GM11168 (cell line): ENCODE results near the gene LRFN2.

ENCODE experiments used
- in situ Hi-C: fragments of 300-500 bp; cut with MboI; formaldehyde crosslinking; loops from one replicate; pipeline ENCODE4 v1.12.0; 2022; ENCODE audit warnings: low sequenced_read_pairs; ENCODE audit not compliant: unreplicated experiment

Gene LRFN2

GRCh38 chr6:40411881-40412280 is 175.3 kb downstream of the LRFN2 start:
- in situ Hi-C loops = no loop called here

- in situ Hi-C loops = no loop called here
Measured at GRCh38 chr6:40410821-40411220, 176.3 kb downstream of the LRFN2 start.

DNA sequence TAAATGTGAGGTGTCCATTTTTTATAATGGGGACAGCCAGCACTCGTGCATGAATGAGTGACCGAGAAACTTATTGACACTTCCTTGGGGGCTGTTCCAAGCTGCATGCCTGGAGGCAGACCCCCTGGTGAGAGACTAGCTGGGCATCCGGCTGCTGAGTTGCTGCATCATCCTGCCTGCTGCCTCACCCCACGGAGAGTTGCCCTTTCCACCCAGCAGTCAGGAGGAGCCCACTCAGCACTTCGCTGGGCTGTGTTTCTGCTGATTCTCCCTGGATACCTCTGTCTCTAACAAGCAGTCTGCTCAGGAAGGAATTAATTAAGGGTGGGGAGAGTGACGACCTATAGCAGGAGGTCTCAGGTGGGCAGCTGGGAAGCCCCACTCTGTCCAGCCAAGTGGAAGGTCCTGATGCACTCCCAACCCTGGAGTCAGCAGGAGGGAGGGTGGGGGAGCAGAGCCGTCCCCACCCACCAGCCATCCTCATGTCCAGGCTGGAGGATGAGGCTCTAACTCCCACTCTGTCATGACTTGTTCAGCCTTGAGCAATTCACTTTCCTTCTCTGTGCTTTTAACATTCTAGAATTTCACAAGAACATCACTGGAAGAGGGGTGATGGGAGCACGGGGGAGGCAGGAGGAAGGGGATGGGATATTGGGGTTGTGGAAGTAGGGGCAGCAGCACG is 177.3 kb downstream of the LRFN2 start:
- in situ Hi-C loops = no loop called here

DNA sequence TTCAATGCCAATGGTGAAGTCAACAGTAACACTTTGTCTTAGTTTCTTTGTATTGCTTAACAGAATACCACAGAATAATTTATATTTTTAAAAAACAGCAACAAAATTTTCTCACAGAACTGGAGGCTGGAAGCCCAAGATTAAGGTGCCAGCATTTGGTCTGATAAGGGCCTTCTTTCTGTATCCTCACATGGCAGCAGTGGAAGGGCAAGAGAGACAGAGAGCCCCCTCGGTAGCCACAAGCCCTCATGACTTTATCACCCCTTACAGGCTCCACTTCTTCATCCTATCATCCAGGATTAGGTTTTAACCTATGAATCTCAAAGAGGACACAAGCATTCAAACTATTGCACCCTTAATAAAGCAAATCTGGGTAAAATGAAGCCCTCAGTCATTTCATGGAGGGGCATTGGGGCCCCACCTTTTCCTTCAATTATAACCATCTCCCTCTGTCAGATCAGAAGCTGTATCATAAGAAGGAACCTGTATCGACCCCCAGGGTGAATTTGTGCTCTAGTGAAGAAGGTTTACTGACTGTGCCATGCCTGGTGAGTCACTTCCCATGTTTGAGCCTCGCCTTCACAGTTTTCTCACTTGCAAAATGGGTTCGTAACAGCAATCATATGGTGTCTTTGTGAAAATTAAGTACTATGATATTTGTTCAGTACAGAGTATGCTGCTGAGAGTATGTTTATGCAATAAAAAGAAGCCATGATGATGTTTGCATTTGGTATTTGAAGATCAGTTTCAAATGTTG is 178.2 kb downstream of the LRFN2 start:
- in situ Hi-C loops = no loop called here

GRCh38 chr6:40407239-40407638 is 179.9 kb downstream of the LRFN2 start:
- in situ Hi-C loops = no loop called here

GRCh38 chr6:40406175-40406574 is 181.0 kb downstream of the LRFN2 start:
- in situ Hi-C loops = no loop called here

- in situ Hi-C loops = no loop called here
Measured at GRCh38 chr6:40400738-40401137, 186.4 kb downstream of the LRFN2 start.

DNA sequence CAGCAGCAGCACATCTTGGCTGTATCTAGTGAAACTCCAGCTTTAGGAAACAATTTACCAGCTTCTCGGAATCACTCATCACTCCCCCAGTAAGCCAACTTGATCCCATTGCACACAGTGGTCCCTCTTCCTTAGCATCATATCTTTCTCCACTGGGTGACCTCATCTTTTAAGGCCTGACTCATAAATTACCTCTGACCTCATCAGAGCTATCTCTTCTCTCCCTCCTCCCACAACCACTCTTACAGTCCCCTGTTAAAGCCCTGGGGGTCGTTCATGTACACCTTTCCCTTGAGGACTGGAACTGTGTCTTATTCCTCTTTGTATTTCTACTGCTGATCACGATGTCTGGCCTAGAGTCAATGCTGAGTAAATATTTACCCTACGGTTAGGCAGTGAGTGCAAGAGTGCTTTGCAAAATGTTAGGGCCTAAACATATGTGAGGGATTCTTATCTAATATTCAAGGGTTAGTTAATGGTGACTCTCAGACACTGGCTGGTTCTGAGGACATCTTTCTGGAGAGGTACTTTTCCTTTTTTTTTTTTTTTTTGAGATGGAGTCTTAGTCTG is 187.2 kb downstream of the LRFN2 start:
- in situ Hi-C loops = no loop called here

- in situ Hi-C loops = no loop called here
Measured at GRCh38 chr6:40398810-40399477, 188.2 kb downstream of the LRFN2 start.

DNA sequence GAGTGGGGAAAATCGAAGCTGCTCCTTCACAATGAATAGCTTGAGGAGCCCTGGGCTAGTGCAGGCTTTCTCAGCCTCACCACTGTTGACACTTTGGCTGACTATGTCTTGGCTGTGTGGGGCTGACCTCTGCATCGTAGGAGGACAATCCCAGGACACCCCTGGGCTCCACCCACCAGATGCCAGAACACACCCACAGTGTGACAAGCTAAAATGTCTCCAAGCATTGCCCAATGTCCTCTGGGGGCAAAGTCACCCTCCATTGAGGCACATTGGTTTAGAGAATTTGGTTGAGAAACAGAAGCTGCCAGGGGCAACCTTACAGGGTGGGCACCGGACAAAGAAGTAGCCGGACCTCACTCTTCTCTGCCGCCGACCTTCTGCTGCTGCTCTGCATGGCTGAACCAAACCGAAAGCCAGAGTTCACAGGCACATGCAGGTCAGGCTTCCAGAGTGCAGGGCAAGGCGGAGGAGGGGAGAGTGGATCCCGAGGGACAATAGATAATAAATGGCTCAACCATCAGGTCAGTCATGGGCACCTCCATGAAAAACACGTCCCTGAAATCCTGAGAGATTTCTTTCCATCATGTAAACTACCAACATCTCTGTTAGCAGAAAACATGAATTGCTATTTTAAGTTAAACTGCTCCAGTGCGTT is 189.0 kb downstream of the LRFN2 start:
- in situ Hi-C loops = no loop called here

DNA sequence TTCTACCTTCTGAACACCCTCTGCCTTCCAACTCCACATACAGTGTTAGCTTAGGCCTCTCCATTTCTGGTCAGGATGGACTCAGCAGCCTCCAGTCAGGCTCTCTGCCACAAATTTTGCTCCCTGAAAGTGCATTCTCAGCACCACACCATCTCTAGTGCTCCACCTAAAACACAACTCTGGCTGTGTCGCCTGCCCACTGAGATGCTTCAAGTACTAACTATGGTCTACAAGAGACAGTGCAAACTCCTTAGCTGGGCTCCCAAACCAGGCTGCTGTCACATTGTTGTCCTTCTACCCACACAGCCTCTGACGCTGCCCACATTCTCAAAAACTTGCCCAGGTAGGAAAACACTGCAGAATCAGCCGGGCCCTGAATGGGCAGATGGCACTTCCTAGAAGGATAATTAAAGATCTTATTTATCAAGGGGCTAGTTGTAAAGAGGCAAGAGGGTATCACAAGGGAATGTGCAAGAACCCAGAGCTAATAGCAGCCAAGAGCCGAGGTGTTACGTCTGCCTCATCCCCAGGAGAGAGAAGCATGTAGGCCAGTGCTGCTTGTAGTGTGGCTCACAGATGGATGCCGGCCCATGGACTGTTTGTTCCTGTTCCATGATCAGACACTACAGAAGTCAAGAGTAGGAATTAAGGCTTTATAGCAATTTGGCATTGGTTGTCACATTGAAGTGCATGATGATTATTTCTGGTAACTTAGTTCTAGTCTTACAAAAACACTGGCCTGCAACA is 189.7 kb downstream of the LRFN2 start:
- in situ Hi-C loops = no loop called here

- in situ Hi-C loops = no loop called here
Measured at GRCh38 chr6:40395698-40396076, 191.5 kb downstream of the LRFN2 start.

DNA sequence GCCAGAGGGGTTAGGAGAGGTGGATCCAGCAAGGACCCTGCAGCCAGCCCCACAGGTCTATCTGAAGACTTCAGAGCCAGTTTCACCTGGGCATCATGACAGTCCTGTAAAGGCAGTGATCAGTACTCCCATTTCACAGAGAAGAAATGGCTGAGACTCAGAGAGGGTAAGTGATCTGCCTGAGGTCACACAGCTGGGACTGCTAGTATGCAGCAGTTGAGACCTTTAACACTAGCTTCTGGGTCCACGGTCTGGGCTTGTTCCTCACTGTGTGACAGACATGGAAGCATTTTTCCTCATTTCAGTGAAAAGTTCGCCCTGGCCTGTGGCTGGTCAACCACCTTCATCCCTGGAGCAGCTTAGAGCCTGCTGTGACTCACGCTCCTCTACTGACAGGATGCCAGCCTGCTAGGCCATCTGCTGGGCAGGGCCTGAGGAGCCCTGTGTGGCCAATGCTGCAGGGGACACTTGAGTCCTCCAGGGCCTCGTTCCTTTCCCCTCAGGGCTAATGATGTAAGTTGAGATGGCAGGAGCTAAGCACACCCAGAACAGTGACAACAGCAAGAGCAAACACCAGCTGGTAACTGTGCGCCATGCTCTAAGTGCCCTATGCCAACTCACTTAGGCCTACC is 192.0 kb downstream of the LRFN2 start:
- in situ Hi-C loops = no loop called here

DNA sequence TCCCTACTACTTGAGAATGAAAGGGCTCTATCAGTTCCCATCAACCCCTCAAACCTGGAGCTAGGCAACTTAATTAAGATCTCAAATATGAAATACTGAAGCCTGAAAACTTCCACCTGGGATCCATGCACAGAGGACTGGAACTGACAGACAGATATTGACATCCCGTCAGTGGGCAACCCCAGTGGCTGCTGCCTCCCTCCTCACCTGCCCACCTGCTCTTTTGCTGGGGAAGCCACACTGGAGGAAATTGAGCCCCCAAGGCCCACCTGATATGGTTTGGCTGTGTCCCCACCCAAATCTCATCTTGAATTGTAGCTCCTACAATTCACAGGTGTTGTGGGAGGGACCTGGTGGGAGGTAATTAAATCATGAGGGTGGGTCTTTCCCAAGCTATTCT is 192.8 kb downstream of the LRFN2 start:
- in situ Hi-C loops = no loop called here

GRCh38 chr6:40393641-40394040 is 193.5 kb downstream of the LRFN2 start:
- in situ Hi-C loops = no loop called here

- in situ Hi-C loops = no loop called here
Measured at GRCh38 chr6:40392589-40392988, 194.6 kb downstream of the LRFN2 start.

- in situ Hi-C loops = no loop called here
Measured at GRCh38 chr6:40391851-40392517, 195.2 kb downstream of the LRFN2 start.

DNA sequence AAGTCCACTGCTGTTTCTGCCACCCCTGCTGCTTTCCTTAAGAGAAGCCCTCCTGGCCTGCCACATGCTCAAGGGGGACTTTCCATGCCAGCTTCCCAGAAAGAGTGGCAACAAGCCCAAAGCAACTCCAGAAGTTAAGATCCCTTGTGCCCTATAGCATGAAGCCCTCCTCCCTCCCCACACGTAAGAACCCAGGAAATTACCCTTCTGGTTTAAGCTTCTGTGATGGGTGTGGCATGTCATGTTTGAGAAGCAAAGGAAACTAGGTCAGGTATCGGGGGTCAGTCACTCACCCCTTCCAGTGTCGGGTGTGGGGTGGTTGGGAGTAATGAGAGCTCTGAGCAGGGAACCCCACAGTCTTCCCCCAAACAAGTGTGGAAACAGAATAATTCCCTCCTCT is 196.1 kb downstream of the LRFN2 start:
- in situ Hi-C loops = no loop called here
